Stimulated activated CD8-positive, alpha-beta memory T cell treated with anti-CD3 and anti-CD28 coated beads, Interleukin-12 subunit alpha, Interleukin-12 subunit beta, amount 100 ng/mL, for 24 hours (primary cell): ENCODE data around the gene LCORL.
A peak's percentile ranks its signal among the peaks of the same experiment; 100 is the strongest.
"Not testable (repeated sequence)": the region's sequence is repeated elsewhere in the genome, so short reads cannot be mapped to it uniquely, and the experiment has no call there.

ENCODE experiments used
- DNase-seq: peaks from one replicate; pipeline ENCODE4 v3.0.0-alpha.2; 2020; ENCODE audit errors: extremely low read depth

The LCORL gene

DNA sequence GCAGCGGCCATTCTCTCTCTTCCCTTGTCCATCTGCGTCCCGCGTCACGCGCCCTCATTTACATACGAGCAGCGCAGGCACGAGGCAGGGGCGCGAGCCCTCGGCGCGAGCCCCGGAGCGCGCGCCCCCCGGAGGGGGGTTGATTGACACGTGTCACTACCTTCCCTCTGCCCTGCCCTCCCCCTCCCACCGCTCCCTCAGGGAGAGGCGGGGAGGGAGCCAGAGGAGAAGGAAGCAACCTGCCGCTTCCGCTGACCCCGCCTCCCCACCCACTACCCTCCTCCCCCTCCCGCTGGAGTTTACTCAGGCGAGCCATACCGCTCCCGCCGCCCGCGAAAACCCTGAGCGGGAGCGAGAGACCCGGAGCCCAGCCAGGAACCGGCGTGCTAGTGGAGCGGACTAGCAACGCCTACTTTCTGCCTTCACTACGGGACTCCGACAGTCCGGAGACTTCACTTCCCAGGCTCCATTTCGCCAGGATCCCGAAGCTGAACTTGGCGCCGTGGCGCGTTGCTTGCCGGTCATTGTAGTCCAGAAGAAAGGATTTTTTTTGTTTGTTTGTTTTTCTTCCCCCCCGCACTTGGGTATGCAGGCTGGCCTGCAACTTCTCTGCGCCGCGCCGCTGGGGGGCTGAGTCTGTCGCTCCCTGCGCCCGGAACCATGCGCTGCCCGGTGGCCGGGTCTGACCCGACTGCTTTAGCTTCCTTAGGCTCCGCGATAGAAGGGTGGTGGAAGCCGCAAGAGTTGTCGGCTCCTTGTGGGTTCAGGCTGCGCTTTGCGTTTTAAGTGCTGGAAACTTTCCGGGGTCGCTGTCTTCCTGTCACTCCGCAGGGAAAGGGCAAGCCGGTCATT is at the start of gene LCORL:
Gene LCORL, minus strand, starts transcription at position 36 of the 852 bp plus-strand sequence. Its CDS starts 4 bp downstream, at position 32.
- DNase-seq: peak; percentile 75

DNA sequence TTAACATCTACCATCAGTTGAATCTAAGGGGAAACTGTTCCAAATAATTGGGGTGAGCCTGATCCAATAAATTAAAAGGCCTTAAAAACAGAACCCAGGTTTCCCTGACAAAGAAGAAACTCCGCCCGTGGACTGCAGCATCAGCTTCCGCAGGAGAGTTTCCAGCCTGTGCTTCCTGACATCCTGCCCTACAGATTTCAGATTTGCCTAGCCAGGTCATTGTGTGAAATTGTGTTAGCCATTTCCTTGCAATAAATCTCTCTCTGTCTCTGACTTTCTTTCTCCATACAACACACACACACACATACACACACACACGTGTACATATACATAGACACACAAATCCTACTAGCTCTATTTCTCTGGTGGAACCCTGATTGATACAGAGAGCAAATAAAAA is 48.3 kb upstream of the LCORL start:
- DNase-seq: no peak

DNA sequence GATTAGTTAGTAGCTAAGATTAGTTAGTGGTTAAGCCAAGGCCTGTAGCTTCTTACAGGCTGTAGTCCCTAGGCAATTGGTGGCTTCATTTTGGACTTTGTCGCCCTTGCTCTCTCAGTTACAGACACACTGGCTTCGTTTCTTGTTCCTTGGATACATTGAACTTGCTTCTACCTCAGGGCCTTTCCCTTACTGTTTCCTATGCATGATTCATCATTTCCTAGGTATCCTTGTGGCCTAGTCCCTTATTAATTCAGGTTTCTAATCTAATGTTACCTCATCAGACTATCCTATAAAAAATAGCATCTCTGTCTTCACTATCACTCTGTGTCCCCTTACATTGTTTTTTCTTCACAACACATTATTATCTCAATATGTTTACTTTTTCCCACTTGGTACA is 45.5 kb upstream of the LCORL start:
- DNase-seq: no peak

DNA sequence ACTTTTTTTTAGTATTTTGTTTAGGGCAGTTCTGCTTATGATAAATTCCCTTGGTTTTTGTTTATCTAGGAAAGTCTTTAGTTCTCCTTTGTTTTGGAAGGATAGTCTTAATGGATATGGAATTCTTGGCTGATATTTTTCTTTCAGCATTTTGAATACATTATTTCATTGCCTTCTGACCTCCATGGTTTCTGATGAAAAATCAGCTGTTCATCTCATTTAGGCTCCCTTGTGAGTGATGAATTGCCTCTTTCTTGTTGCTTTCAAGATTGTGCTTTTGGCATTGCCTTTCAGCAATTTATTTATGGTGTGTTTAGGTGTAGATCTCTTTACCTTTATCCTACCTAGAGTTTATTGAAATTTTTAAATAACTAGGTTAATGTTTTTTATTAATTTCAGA is 41.5 kb upstream of the LCORL start:
- DNase-seq: no peak

DNA sequence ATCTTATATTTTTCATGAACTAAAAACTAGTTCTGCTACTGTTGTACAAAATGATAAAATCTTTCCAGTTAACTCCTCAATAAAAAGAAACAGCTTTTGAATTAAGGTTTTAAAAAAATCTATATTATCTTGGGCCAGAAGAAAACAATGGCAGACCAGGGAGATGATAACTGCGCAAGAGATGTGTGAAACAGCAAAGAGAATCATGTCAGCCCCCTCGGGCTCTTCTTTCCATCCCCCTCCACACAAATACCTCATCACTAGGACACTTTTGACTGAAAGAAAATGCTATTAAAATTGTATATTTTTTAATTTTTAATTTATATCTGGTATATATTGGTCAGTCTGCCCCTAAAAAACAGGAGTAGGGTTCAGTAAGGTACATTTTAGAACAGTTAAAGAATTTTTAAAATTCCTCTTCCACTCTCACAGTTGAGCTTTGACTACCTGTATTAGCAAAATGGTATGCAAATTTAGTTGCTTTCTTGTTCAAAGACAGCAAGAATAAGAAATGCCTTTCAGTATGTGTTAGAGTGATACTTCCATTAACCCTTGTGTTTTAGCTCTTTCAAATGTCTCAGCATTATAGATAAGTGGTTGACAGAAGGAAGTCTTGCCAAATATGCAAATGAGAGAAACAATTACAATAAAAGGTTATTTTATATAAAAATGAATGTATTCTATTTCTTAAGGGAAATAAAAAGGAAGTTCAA is 36.4 kb upstream of the LCORL start:
- no peak for DNase-seq

DNA sequence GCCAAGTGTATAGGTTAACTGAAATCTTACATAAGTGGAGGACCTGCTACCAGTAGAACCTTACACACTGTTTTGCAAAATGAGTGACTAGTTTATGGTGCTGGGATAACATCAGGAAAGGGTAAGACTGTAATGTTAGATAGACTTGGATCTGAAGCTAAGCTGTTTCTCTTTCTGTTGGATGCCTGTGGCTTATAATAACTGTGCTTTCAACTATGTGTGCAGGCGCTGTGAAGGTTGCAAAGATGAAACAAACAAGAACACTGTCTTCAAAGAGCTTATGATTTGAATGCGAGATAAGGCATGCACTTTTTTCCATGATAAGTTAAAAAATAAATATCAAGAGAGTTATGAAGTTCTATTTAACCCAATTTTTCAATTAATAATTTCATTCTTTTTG is 34.5 kb upstream of the LCORL start:
- DNase-seq: no peak

DNA sequence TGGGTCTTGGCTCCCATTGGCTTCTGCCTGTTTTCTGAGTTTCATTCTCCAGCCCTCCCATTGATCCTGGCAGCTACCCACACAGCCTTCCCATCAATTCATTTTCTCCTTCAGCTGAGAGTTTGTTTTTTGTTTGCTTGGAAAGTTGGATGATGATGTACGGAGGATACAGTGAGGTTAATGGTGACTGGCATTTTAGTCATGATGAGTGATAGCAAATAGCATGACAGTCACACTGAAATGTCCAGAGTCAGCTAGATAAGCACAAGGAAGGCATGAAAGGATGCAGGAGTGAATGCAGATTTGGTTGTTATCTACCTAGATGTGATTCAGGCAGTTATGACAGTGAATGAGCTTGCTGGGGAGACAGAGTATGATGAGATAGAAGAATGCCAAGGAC is 30.6 kb upstream of the LCORL start:
- DNase-seq: no peak

DNA sequence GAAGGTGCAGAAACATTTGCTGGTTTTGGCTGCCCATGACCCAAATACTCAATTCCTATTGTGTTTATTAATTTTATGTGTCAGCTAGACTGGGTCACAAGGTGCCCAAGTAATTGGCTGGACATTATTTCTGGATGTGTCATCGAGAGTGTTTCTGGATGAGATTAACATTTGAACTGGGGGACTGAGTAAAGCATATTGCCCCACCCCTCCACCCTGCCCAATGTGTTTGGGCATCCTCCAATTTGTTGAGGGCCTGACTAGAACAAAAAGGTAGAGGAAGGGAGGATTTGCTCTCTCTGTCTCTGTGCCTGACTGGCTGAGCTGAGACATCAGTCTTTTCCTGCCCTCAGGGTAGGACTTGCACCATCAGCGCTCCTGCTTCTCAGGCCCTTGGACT is 29.7 kb upstream of the LCORL start:
- DNase-seq: no peak

DNA sequence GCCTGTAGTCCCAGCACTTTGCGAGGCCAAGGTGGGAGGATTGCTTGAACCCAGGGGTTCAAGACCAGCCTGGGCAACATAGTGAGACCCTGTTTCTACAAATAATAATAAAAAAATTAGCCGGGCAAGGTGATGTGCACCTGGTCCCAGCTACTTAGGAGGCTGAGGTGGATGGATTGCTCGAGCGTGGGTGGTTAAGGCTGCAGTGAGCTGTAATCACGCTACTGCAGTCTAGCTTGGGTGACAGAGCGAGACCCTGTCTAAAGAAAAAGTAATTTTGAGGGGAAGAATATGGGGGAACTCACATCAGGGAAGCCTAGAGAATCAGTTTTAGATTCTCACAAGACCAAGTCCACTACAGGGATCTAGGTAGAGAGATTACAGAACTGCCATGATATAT is 28.9 kb upstream of the LCORL start:
- no peak for DNase-seq

DNA sequence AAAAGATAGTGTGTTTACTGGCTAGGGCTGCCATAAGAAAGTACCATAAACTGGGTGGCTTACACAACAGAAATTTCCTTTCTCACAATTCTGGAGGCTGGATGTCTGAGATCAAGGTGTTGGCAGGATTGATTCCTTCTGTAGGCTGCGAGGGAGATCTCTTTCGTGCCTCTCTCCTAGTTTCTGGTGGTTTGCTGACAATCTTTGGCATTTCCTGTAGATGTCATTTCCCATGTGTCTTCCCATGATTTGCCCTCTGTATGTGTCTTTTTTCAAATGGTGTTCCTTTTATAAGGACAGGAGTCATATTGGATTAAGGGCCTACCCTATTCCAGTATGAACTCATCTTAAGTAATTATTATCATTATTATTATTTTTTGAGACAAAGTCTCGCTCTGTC is 27.9 kb upstream of the LCORL start:
- DNase-seq: no peak

DNA sequence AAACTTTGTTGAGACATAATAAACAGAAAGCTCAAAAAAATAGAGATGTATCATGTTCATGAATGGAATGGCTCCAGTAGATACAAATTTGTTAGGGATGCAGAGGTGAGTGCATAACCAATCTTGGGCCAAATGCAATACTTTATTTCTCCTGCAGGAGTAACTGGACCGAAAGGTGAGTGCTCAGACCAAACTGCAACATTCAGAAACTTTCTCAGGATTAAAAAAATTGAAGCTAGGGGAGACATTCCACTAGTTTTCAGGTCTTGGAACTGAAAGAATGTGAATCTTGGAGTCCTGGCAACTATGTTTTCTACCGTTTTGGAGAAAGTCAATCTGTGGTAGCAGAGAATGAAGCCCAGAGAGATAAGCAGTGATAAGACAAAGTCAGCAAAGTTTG is 21.2 kb upstream of the LCORL start:
- no peak for DNase-seq

DNA sequence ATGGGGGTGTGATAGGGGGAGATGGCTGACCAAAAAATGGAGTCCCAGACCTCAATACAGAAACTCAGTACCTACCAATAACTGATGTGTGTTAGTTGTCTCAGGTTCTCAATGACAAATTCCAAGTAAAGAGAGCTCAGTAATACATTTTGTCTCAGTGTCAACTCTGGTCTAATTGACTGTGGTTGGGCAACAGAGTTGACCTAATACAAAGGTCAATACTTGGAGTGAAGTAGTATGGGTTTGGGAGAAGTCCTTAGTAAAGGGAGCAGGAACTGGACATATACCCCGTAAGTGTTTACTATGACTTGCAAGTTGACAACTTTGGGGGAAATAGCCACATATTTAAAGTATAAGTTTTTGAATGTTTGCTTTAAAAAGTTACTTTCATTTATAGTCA is 20.5 kb upstream of the LCORL start:
- DNase-seq: no peak

DNA sequence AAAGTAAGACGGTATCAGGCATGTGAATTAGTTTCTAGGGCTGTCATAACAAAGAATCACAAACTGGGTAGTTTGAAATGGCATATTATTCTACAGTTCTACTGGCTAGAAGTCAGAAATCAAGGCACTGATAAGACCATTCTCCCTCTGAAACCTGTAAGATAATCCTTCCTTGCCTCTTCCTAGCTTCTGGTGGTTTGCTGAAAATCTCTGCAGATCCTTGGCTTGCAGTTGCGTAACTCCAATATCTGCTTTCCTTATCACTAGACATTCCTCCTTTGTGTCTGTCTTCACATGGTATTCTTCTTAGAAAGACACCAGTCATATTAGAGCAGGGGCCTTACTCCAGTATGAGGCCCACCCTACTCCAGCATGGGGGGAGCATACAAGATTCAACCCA is 19.6 kb upstream of the LCORL start:
- DNase-seq: no peak

DNA sequence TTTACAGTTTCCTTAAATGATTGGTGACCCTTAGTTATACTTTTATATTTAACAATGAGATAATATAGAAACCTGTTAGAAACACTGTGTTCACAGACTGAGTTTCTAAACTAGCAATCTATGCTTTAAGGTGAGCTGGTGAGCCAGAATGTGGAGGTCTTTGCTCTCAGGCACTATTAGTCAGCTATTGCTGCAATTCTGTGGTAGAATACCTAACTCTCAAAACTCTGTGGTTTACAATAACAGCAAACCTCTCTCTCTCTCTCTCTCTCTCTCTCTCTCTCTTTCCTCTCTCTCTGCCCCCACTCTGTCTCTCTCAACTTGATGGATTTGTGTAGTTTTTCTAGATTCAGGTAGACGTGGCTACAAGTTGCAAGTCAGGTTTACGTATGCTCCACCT is 17.6 kb upstream of the LCORL start:
- DNase-seq: no peak

DNA sequence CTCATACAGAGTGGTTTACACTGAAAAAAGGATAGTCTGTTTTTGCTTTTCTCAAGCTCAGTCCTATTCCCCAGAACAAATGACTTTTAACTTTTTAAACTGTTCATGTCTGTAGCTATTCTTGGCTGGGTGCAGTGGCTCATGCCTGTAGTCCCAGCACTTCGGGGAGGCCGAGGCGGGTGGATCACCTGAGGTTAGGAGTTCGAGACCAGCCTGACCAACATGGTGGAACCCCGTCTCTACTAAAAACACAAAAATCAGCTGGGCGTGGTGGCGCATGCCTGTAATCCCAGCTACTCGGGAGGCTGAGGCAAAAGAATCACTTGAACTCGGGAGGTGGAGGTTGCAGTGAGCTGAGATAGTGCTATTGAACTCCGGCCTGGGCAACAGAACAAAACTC is 14.8 kb upstream of the LCORL start:
- not testable (repeated sequence) for DNase-seq

DNA sequence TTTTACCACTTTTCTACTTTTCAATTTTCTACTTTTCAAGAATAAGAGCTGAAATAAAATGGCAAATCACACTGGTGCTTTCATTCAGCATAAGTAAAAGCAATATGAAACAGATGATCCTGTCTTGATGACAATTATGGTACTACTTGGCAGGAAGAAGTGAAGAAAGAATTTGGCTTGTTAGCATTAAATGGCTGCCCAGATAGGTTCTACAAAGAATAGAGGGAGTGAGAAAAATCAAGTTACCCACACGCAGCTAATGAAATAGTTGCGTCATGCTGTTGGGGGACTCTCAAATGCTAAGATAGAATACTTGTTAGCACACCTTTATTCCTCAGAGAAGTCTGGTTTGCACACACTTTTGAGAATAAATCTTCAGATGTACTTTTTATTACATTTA is 12.5 kb upstream of the LCORL start:
- DNase-seq: no peak

DNA sequence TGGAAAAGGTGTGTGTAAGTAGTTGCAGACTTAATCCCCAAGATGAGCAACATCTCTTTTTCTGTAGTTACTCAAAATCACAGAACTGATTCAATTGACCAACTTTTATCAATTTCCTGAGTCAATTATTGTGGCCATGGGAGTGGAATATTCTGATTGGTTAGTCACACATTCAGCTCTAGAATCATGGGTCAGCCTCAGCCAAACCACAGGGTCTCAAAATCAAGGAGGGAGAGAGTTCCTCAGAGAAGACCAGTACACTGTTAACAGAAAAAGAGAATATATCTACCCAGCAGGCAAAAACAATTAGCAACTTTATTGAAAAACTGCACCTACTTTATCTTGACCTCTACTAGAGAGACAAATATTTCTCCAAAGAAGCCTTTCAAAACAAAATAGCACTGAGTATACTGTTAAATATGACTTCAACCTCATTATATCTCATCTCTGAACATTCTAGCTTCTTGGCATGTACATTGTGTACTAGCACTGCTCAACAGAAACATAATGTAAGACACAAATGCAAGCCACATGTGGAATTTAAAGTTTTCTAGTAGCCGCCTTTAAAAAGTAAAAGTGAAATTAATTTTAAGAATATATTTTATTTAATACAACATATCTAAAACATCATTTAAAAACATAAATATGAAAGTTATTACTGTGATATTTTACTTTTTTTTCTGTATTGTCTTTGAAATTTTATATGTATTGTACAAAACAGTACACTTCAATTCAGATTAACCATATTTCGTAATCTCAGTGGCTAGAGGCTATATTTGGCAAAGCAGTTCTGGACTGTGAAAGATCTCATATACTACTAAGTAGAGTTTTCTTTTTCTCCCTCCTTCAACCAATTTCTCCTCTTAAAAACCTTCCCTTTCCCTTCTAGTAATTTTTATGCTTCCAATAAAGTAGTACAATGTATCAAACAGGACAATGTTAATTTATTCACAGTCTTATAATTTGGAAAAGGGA is 11.8 kb upstream of the LCORL start:
- no peak for DNase-seq

DNA sequence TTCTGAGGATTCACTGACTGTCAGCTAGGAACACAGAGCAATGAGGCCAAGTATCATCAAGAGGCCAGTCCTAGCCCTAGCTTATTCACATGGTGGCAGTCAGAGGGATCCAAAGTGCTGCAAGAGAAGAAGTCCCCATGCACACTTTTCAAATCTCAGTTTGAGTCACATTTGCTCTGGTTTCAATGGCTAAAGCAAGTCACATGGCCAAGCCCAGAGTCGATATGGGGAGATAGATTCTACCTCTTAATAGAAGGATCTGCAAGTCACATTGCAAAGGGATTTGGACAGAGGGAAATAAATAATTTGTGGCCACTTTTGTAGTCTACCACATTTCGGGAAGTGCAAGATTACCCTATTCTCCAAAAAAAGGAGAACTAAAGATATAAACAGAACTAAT is 3.7 kb upstream of the LCORL start:
- DNase-seq: no peak

DNA sequence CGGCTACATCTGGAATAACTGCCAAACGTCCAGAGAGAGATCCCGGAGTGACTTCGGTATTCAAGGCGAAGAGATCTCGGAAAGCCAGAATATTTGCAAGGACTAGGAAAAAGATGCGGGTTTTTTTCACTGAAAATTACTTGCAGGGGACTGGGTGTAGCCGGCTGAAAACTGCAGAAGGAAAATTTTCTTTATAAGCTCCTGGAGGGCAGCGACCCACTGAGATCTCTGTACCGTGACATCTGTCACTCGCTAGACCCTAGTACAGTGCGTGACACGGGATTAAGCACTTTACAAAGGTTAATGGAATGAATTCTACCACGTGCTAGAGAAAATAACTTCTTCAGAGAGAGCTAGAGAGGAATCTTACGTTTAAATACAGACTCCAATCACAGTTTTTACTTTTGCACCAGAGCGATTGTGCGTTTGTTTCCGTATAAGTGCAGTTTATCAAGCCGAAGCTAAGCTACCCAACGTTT is 1.1 kb upstream of the LCORL start:
- DNase-seq: no peak

DNA sequence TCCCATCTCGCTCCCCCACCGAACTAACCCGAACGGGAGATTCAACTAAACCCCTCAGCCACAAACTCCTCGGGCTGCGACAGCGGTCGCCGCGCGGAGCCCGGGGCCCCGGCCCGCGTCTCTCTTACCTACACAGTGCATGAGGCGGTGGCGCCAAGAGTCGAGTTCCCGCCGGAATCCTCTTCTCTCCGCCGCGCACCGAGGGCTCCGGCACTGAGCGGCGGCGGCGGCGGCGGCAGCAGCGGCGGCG is 160 bp downstream of the LCORL start:
- no peak for DNase-seq

DNA sequence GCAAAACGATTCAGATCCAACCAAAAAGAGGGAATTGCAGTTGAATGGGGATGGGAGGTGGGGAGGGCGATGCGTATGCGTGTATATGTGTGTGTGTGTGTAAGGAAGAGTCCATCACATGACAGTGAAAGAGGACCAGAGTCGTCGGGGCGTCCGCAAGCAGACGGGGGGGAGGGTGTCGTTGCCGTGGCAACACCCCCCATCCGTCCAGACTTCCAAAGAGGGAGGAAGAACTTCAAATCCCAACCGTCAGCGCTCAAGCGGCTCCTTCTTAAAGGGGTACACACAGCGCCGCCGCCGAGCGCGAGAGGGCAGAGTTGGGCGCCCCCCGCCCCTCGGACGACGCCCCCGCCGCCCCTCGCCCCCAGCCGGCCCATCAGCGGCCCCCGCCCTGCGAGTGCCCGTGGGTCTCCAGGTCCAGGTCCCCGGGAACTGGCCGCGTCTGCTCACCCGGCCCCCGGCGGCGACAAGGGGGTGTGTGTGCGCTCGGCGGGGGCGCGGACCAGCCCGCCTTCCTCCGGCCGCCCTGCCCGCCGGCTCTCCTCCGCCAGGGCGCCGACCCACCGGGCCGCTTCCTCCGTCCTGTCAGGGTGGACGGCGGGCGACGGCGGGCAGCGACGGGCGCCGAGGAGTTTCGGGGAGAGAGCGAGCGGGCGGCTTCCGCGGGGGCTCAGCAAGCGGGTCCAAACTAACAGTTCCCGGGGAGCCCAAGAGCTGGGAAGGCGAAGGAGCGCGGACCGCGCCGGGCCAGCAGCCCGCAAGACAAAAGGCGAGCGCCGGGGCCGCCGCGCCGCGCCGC is 685 bp downstream of the LCORL start:
- DNase-seq: no peak
